ENCODE results near the gene ORMDL3.

DNA sequence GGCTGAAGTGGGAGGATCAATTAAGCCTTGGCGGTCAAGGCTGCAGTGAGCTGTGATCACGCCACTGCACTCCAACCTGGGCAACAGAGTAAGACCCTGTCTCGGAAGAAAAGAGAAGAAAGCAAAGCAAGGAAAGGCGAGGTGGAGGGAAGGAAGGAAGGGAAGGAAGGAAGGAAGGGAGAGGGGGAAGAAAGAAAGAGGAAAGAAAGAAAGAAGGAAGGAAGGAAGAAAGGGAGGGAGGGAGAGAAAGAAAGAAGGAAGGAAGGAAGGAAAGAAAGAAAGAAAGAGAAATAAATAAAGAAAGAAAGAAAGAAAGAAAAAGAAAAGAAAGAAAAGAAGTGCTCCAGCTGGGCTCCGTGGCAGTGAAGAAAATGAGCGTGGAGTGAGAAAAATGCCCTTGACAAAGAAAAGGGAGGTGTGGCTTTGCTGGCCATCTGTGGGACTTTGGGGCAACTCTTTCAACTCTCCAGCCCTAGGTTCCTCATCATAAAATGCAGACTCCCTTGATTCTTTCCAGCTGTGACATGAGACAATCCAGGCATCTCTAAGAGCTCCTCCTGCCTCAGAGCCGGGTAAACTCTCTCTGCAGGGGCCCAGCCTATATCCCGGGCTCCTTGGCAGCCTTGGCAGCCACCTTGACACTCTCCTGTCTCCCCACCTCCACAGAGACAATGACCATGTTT lies 37.8 kb upstream of the ORMDL3 start:
- no peak for TF ChIP-seq ZNF146 (tag by site-specific recombination; IDR thresholded peaks at IDR 0.05)
- TF ChIP-seq YY1 (tag by site-specific recombination; IDR thresholded peaks at IDR 0.05): no peak
- TF ChIP-seq ZNF311 (tag by site-specific recombination; IDR thresholded peaks at IDR 0.05; ENCODE audit: borderline replicate concordance): no peak
- TF ChIP-seq ZNF501 (tag by site-specific recombination; IDR thresholded peaks at IDR 0.05): no peak
- 0 out of 2 replicates have a peak, but pooled peaks have one; percentile 23 for TF ChIP-seq ZNF121 (tag by site-specific recombination; IDR thresholded peaks at IDR 0.05)
